Measurements from ENCODE around the gene GATAD2B.
"Not testable (repeated sequence)": the region's sequence is repeated elsewhere in the genome, so short reads cannot be mapped to it uniquely, and the experiment has no call there.

GATAD2B gene

GRCh38 chr1:153771261-153771660 is 151.5 kb downstream of the GATAD2B start:
- TF ChIP-seq CTCF (conservative IDR thresholded peaks at IDR 0.05; ENCODE audit: low read depth, low read length) = no peak
- DNase-seq (ENCODE audit: low read depth) = no peak
- H3K4me3 ChIP-seq (ENCODE audit: low read depth, low read length) = no peak overlapping the region

- no peak for DNase-seq (ENCODE audit: low read depth)
- no peak overlapping the region for H3K4me3 ChIP-seq (ENCODE audit: low read depth, low read length)
- TF ChIP-seq CTCF (conservative IDR thresholded peaks at IDR 0.05; ENCODE audit: low read depth, low read length) = no peak
These were observed 152.0 kb downstream of the GATAD2B start for GRCh38 chr1:153770797-153771196.

GRCh38 chr1:153769221-153769620 is 153.6 kb downstream of the GATAD2B start:
- no peak overlapping the region for H3K4me3 ChIP-seq (ENCODE audit: low read depth, low read length)
- DNase-seq (ENCODE audit: low read depth) = no peak
- no peak for TF ChIP-seq CTCF (conservative IDR thresholded peaks at IDR 0.05; ENCODE audit: low read depth, low read length)

GRCh38 chr1:153768316-153769181 is 154.2 kb downstream of the GATAD2B start:
- no peak overlapping the region for H3K4me3 ChIP-seq (ENCODE audit: low read depth, low read length)
- no peak for TF ChIP-seq CTCF (conservative IDR thresholded peaks at IDR 0.05; ENCODE audit: low read depth, low read length)
- no peak for DNase-seq (ENCODE audit: low read depth)

- TF ChIP-seq CTCF (conservative IDR thresholded peaks at IDR 0.05; ENCODE audit: low read depth, low read length) = no peak
- H3K4me3 ChIP-seq (ENCODE audit: low read depth, low read length) = no peak overlapping the region
- no peak for DNase-seq (ENCODE audit: low read depth)
These were observed 155.3 kb downstream of the GATAD2B start for GRCh38 chr1:153767519-153767918.

GRCh38 chr1:153766663-153767062 is 156.1 kb downstream of the GATAD2B start:
- H3K4me3 ChIP-seq (ENCODE audit: low read depth, low read length); DNase-seq (ENCODE audit: low read depth): not testable (repeated sequence)

- no peak for TF ChIP-seq CTCF (conservative IDR thresholded peaks at IDR 0.05; ENCODE audit: low read depth, low read length)
- no peak for DNase-seq (ENCODE audit: low read depth)
- no peak overlapping the region for H3K4me3 ChIP-seq (ENCODE audit: low read depth, low read length)
These were observed 158.5 kb downstream of the GATAD2B start for GRCh38 chr1:153764310-153764709.
